Muscle layer of colon (tissue), 2 donors: ENCODE measurements around the gene ZNF436.

ENCODE experiments used
- H3K27ac ChIP-seq: one replicate; pipeline ENCODE4 v1.7.0; 2013; ENCODE audit warnings: low read depth, mild to moderate bottlenecking, low read length, moderate library complexity
- H3K27me3 ChIP-seq, 2 donors: one replicate each; pipeline ENCODE4 v1.7.0; 2013; ENCODE audit warnings: low read length in 2 of 2, mild to moderate bottlenecking in 2 of 2; ENCODE audit not compliant: insufficient read depth in 2 of 2, control insufficient read depth in 1 of 2
- H3K36me3 ChIP-seq: one replicate; pipeline ENCODE4 v1.7.0; 2013; ENCODE audit warnings: mild to moderate bottlenecking, low read length; ENCODE audit not compliant: insufficient read depth
- H3K4me1 ChIP-seq: one replicate; pipeline ENCODE4 v1.7.0; 2013; ENCODE audit warnings: mild to moderate bottlenecking, low read length; ENCODE audit not compliant: insufficient read depth
- H3K4me3 ChIP-seq, 2 donors: one replicate each; pipeline ENCODE4 v1.7.0; 2013; ENCODE audit warnings: low read length in 2 of 2, low read depth in 1 of 2, mild to moderate bottlenecking in 1 of 2, moderate library complexity in 1 of 2
- H3K9ac ChIP-seq: one replicate; pipeline ENCODE4 v1.7.0; 2013; ENCODE audit warnings: low read length
- H3K9me3 ChIP-seq: one replicate; pipeline ENCODE4 v1.7.0; 2013; ENCODE audit warnings: mild to moderate bottlenecking, low read length
- donor health status: abdominal sarcoma.
- donor health status: Adenocarcinoma of cecum.

Gene ZNF436

GRCh38 chr1:23357138-23357908, 12.3 kb downstream of the ZNF436 start:
- Histone ChIP-seq H3K9me3 (peaks cover 16% of the 10 kb centered on the region), H3K36me3 (peaks cover 27% of the 10 kb centered on the region), H3K4me3 (no peak overlapping the region), H3K27me3 (no peaks in the 10 kb centered on the region), H3K9ac (no peak overlapping the region), H3K4me1 (no peaks in the 10 kb centered on the region), H3K27ac (no peak overlapping the region)

- Histone ChIP-seq H3K9me3 (peaks cover 9% of the 10 kb centered on the region), H3K27me3 (no peaks in the 10 kb centered on the region), H3K9ac (no peak overlapping the region), H3K4me3 (no peak overlapping the region), H3K27ac (no peak overlapping the region), H3K36me3 (peaks cover 20% of the 10 kb centered on the region), H3K4me1 (no peaks in the 10 kb centered on the region)
Measured at GRCh38 chr1:23356471-23357137, 13.0 kb downstream of the ZNF436 start.

GRCh38 chr1:23354245-23354644, 15.4 kb downstream of the ZNF436 start:
- no peak overlapping the region for H3K27ac ChIP-seq
- no peak overlapping the region for H3K9ac ChIP-seq
- no peaks in the 10 kb centered on the region for H3K36me3 ChIP-seq
- H3K4me1 ChIP-seq: no peaks in the 10 kb centered on the region
- H3K27me3 ChIP-seq: no peaks in the 10 kb centered on the region
- H3K9me3 ChIP-seq: no peaks in the 10 kb centered on the region
- H3K4me3 ChIP-seq: no peak overlapping the region

- Histone ChIP-seq H3K9me3 (no peaks in the 10 kb centered on the region), H3K4me1 (no peaks in the 10 kb centered on the region), H3K4me3 (no peak overlapping the region), H3K36me3 (no peaks in the 10 kb centered on the region), H3K27me3 (no peaks in the 10 kb centered on the region), H3K9ac (no peak overlapping the region), H3K27ac (no peak overlapping the region)
Measured at GRCh38 chr1:23352096-23352695, 17.4 kb downstream of the ZNF436 start.

GRCh38 chr1:23345920-23346319, 23.7 kb downstream of the ZNF436 start:
- H3K36me3 ChIP-seq: no peaks in the 10 kb centered on the region
- H3K9ac ChIP-seq: no peak overlapping the region
- H3K4me3 ChIP-seq: no peak overlapping the region
- H3K27ac ChIP-seq: no peak overlapping the region
- H3K4me1 ChIP-seq: peaks cover 28% of the 10 kb centered on the region
- H3K9me3 ChIP-seq: no peaks in the 10 kb centered on the region
- no peaks in the 10 kb centered on the region for H3K27me3 ChIP-seq

GRCh38 chr1:23344987-23345472, 24.6 kb downstream of the ZNF436 start:
- peak overlapping the region; percentile 56 for H3K27ac ChIP-seq
- no peaks in the 10 kb centered on the region for H3K27me3 ChIP-seq
- no peaks in the 10 kb centered on the region for H3K9me3 ChIP-seq
- peak overlapping the region; percentile 93 for H3K9ac ChIP-seq
- H3K4me3 ChIP-seq: peak overlapping the region; percentile 29 to 88
- H3K36me3 ChIP-seq: no peaks in the 10 kb centered on the region
- peaks cover 36% of the 10 kb centered on the region for H3K4me1 ChIP-seq

- Histone ChIP-seq H3K4me3 (peak within 1 kb of the TSS; percentile 81 to 88), H3K9me3 (no peaks in the 10 kb centered on the region), H3K36me3 (no peaks in the 10 kb centered on the region), H3K27ac (peak within 1 kb of the TSS; percentile 56), H3K4me1 (peaks cover 42% of the 10 kb centered on the region), H3K27me3 (no peaks in the 10 kb centered on the region), H3K9ac (peak within 1 kb of the TSS; percentile 93)
Measured at GRCh38 chr1:23344111-23344986, 25.3 kb downstream of the ZNF436 start, which contains the start of gene HNRNPR. Gene HNRNPR (minus strand): TSS chr1:23344284. CDS start chr1:23341008, 3,276 bp downstream.

- Histone ChIP-seq H3K9ac (peak overlapping the region; percentile 66), H3K4me3 (peak overlapping the region; percentile 81 to 88), H3K9me3 (no peaks in the 10 kb centered on the region), H3K36me3 (no peaks in the 10 kb centered on the region), H3K4me1 (peaks cover 50% of the 10 kb centered on the region), H3K27me3 (no peaks in the 10 kb centered on the region), H3K27ac (peak overlapping the region; percentile 56)
Measured at GRCh38 chr1:23343221-23344110, 26.2 kb downstream of the ZNF436 start.

- H3K9me3 ChIP-seq: no peaks in the 10 kb centered on the region
- peaks cover 9% of the 10 kb centered on the region for H3K36me3 ChIP-seq
- H3K27ac ChIP-seq: peak overlapping the region; percentile 21
- peaks cover 55% of the 10 kb centered on the region for H3K4me1 ChIP-seq
- H3K27me3 ChIP-seq: no peaks in the 10 kb centered on the region
- peak overlapping the region; percentile 81 to 88 for H3K4me3 ChIP-seq
- H3K9ac ChIP-seq: peak overlapping the region; percentile 66
Measured at GRCh38 chr1:23341931-23342692, 27.5 kb downstream of the ZNF436 start.

- Histone ChIP-seq H3K27ac (no peak overlapping the region), H3K9ac (no peak overlapping the region), H3K9me3 (no peaks in the 10 kb centered on the region), H3K36me3 (peaks cover 20% of the 10 kb centered on the region), H3K27me3 (no peaks in the 10 kb centered on the region), H3K4me3 (no peak overlapping the region), H3K4me1 (peaks cover 50% of the 10 kb centered on the region)
Measured at GRCh38 chr1:23339632-23340031, 30.0 kb downstream of the ZNF436 start.
